ENCODE data around the gene ZNRF3. TPM values are rescaled to one million over a fixed set of nuclear protein-coding genes. Genes with fewer than 3 reads are reported as not detected.
A peak's percentile ranks its signal among the peaks of the same experiment; 100 is the strongest.
"Not testable (repeated sequence)": the region's sequence is repeated elsewhere in the genome, so short reads cannot be mapped to it uniquely, and the experiment has no call there.

ZNRF3 gene
- total RNA-seq, 1 experiment from 2014 or later = 2.6 TPM

DNA sequence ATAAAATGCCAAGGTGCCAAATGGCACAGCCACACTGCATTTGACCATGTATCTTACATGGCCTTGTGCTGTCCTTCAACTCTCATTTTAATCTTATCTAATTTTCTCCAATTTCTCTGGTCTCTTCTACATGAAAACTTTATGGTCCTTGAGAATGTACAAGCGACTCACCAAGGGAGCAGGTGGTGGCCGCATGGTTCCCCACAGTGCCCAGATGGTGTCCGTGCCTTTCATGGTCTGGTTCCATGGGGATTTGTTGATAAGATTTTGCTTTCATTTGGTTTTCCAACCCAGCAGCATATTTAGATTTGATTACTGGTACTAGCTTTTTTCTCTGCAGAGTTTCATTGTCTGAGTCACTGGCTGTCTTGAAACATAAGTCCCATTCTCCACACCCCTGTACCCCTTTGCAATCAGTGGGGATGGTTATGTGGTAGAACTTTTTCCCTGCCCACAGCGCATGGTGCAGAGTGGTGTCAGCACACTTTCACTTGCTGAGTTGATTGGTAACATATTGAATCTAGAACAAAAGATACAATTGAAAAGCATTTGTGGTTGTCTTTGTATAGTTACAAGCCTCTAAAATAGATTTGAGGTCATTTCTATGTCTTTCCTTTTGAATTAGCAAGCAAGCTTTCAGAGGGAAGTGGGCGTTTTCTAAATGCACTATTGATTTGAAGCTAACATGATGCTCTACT lies 24.1 kb downstream of the ZNRF3 start:
- peak; percentile 21 for DNase-seq (ENCODE audit: low spot score)

DNA sequence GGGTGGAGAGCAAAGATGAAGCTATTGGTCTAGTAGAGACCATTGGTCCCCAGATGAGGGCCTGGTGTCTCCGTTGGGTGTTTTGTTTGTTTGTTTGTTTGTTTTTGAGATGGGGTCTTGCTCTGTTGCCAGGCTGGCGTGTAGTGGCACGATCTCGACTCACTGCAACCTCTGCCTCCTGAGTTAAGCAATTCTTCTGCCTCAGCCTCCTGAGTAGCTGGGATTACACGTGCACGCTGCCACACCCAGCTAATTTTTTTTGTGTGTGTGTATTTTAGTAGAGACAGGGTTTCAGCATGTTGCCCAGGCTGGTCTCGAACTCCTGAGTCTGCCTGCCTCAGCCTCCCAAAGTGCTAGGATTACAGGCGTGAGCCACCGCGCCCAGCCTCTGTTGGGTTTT lies 25.4 kb downstream of the ZNRF3 start:
- not testable (repeated sequence) for DNase-seq (ENCODE audit: low spot score)

DNA sequence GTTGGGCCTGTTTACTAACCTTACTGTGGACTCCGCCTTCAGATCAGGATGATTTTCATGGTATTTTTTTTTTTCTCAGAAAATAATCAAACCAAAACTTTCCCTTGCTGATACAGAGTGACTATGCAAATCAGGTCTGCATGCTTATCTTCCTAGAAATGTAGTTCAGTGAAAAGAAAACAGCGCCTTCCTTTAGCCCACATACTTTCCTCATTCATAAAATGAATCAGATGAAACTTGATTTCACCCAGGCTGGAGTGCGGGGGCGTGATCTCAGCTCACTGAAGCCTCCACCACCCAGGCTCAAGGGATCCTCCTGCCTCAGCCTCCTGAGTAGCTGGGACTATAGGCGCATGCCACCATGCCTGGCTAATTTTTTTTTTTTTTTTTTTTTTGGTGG lies 26.0 kb downstream of the ZNRF3 start:
- no peak for DNase-seq (ENCODE audit: low spot score)

DNA sequence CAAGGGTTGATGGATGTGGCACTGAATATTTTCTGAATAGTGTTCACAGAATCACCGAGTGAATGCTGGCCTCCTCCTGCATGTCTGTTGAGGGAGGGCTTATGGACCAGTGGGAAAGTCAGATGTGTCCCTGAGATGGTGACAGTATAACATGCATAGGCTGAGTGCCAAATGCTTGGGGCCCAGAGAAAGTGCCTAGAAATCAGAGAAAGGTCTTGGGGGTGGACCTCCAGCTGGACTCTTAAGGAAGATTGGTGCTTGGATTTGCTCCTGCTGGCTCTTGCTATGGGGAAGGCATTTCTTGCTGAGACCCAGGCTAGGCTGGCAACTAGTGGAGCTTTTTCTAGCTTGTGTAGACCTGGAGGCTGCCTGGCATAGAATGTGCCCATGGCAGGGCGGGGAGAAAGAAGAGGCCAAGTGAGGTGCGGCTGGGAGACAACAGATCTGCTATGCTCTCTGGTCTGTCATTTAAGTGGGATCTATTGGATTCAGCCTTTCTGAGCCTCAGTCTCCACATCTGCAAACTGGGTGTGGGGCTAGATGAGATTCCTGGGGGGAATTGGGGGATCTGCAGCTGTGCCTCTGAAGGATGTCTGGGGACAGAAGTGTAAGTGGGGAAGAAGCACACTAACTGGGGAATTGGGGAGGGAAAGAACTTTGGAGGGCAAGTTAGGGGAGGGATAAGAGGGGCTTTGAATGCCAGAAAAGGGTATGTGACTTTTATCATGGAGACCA lies 27.4 kb downstream of the ZNRF3 start:
- DNase-seq (ENCODE audit: low spot score) = no peak

DNA sequence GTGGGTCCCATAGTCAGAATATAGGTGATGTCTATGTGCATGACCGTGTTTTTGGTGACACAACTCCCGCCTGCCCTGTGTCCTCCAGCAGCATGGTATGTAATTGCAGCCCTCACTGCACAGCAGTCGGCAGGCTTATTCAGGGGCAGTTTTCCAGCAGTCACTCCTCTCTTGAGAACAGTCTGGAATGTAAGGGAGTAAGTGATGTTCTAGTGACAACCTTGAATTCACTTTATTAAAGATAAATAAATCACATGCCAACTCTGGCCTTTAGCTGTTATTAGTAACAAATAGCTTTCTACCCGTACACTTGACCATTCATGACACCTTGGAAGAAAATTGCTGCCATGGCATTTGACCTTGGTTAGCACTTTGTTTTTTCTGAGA lies 27.9 kb downstream of the ZNRF3 start:
- no peak for DNase-seq (ENCODE audit: low spot score)

DNA sequence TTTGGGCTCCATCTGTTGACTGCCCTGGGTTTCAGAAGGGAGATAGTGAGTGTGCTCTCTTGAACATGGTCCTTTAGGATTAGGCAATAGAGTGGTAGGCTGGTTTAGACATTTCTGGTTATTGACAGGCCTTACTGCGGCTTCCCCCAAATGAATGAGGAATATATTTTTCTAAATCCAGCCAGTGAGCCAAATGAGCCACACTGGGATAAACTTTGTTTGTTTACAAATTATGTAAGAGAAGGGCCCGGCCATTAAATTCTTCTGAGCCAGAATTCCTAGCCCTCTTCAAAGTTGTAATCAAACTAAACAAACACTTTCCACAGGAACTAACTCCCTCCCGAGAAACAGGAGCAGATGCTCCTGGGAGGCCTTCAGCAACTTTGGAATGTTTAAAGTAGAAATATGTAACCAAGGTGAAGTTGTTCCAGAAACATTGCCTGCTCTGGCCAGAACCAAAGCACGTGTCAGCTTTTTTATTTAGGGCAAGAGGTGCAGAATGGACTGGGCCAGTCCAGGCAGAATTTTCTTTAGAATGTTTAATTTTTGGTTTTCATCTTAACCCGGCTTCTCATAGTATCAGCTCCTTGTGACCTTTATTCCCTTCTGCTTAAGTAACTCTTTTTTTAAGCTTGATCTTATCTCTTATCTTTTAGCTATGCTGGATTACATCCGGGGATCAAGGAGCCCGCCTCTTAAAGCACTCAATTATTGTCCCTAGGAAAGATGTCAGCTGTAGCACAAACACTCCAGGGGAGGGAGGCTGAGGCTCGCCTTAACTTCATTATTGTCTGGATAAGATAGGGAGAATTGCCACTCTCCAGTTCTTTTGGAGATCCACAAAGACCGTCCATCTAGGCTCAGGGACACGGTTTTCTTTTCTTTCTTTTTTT lies 28.7 kb downstream of the ZNRF3 start:
- DNase-seq (ENCODE audit: low spot score) = peak; percentile 41

DNA sequence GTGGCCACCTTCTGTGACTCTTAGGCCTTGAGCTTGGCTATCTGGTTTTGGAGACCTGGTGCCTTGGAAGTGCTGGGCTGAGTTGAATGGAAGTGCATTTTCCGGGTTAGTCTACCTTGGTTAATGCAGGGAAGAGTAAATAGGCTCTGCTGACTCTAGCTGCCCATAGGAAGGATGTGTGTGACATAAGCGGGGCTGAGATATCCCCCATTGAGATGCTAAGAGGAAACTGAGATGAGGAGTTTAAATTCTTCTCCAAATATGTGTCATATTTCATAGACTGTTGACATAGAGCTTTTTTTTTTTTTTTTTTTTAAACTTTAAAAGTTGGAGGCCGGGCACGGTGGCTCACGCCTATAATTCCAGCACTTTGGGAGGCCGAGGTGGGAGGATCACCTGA lies 30.8 kb downstream of the ZNRF3 start:
- no peak for DNase-seq (ENCODE audit: low spot score)

DNA sequence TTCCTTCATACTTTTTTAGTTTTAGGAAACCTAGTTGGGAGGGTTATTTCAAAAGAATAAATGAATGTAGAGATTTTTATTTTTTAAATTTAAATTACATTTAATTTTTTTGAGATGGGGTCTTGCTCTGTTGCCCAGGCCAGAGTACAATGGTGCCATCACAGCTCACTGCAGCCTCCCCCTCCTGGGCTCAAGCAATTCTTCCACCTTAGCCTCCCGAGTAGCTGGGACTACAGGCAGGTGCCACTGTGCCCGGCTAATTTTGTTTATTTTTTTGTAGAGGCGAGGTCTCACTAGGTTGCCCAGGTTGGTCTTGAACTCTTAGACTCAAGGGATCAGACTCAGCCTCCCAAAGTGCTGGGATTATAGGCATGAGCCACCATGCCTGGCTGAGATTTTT lies 32.6 kb downstream of the ZNRF3 start:
- no peak for DNase-seq (ENCODE audit: low spot score)

DNA sequence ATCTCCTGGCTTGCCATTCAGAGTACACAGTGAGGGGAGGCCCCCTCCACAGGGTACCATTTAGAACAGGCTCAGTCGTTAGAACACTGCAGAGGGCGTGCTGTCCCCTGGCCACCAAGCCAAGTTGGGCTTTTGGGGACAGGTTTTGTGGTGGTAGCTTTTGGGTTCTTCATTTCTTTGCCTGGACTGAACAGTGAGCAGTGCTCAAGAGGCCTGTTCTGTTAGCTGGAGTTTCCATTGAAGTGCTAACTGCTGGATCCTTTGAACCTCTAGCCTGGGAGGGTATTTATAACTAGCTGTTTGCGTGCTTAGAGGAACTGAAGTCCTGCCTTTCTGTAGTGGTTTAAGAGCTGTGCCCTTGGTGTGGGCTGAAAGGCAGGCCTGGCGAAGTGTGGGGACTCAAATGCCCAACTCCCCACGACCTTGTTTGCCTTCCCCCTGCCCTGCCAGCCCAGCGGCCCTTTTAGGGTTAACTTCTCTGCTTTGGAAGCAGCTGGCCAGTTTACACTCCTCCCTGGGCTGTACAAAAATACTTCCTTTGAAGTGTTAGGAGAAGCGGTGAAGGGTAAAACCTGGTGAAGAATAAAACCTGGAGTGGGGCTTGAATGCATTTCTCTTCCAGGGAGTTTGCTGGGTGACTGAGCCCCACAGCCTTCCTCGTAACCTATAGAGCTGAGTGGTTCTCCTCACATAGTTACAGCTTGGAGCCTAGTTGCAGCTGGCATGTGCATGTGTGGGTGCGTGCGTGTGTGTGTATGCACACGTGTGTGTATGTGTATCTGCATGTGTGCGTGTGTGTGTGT lies 34.6 kb downstream of the ZNRF3 start:
- DNase-seq (ENCODE audit: low spot score) = no peak

DNA sequence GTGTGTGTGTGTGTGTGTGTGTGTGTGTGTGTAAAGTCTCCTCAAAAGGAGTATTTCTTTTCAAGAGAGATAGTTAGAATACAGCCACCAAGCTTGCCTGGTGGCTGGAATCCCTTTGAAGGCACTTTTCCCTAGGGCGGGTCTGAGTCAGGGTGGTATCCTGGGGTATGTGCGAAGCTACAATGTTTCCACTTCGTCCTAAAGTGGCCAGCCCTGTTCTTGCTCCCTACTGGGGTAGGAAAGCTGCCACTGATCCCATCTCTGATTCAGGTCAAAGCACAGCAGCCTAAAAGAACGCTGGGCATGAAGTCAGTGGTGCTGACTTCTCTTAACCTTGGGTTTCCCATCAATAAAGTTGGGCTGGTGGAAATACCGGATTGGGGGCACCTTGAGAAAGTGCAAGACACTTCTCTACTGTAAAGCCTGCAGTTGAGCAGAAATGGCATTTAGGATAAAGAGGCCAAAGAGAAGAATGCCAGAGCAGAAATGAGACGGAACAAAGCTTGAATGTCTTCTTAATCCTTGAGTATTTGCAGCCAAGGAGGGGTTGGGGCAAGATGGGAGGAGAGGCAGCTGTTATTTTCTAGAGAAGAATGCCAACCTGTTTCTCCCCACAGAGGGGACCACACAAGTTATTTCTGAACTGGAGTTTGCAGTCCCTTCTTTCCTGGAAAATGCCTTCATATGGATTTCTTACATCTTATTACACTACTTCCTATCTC lies 35.3 kb downstream of the ZNRF3 start:
- no peak for DNase-seq (ENCODE audit: low spot score)

DNA sequence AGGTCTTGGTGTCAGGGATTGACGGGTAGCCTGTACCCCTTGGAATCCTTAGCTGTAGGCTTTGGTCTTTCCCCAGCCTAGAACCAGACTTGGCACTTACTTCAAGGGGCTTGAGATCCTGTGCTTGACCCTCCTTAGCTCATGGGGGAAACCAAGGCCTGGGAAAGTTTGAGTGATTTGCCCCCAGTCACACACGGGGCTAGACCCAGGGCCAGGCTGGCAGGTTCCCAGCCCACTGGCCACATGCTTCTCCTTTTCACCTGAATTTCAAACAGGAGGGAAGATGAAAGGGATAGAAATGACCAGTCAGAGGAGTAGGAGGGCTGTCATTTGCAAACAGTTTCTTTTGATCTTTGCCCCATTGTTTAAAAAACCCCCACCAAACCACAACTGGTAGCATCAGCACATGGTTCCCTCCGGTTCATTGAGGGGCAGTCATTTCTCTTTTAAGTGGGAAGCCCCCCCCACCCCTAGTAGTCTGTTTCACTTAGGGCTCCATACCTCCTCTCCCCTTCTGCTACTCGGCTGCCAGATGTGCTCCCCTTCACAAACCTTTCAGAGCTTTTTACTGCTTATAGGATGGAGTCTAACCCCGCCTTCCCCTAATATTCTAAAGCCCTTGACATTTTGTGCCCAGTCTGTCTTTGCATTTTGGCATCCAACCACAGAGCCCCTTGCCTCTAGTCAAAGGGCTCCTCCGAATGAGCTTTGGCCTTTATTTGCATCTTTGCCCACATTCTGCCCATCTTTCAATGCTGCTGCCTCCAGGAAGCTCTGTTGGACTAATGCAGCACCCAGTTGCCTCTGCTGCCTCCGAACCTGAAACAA lies 37.6 kb downstream of the ZNRF3 start:
- DNase-seq (ENCODE audit: low spot score) = no peak

DNA sequence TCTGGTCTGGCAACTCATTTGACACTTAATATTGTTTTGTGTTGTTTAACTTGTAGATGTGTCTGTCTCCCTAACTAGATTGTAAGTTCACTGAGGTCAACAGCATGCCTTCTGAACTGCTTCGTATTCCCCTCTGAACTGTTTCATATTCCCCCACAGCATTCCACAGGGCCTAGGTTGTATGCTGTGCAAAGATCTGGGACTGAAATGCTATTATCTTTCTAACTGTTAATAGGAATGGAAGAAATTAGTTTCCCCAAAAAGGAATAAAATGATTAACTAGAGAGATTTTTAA lies 38.2 kb downstream of the ZNRF3 start:
- no peak for DNase-seq (ENCODE audit: low spot score)

DNA sequence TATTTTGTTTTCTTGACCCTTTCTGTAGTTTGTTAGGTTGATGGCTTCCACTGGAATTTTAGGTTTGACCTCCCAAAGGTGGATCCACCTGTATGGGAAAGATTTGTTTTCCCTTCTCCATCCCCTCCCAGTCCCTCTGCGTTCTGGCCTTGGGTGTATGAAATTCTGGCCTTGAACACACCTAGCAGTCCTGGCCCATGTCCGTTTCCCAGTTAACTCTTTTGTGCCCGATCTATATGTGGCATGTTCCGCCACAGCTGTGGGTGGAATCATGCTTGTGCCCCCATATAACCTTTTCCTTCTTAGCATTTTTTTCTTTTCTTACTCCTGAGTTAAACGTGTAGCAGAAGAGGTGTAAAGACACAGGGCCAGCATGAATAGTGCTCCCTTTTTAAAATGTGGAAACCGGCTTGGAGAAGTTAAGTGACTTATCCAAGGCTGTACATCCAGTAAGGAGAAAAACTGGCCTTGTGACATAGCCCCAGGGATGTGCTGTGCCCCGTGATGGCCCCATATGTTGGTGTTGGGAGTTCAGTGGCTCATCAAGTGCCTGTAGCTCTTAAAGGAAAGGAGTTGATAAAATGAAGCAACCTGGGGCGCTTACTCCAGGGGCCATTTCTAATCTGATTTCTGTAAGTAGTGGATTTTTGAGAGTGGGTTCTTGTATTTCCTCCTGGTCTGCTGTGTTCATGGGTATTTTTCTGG lies 39.3 kb downstream of the ZNRF3 start:
- no peak for DNase-seq (ENCODE audit: low spot score)

DNA sequence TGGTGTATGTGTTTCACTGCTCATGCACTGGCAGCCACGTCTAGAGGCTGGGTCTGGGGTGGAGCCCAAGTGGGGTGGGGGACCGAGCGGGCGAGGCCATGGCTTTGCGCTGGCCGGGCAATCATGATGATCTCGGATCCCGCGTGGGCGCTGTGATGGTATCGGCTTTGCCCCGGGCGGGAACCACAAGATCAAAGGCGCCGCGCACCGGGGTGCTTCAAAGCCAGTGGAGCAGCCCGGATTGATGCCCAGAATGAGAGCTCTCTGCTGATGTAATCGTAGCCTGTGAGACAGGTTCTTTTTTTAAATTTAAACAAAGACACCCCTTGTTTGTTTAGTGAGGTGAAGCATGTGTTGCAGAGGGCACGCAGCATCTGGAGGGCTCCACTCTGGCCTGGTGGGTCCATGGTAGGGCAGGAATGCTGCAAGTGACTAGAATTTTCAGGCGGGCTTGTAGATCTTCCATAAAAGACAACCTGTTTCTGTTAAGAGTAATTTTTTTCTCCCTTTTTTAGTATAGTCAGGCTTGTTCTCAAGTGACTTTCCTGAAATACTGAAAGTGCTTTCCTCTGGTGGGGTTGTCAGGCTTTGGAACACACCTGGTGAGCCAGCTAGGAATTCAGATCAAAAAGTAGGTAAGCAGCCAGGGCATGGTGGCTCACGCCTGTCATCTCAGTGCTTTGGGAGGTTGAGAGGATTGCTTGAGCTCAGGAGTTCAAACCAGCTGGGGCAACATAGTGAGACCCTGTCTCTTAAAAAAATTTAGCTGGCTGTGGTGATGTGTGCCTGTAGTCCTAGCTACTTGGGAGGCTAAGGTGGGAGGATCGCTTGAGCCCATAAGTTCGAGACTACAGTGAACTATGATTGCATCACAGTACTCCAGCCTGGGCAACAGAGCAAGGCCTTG lies 40.7 kb downstream of the ZNRF3 start:
- DNase-seq (ENCODE audit: low spot score) = no peak

DNA sequence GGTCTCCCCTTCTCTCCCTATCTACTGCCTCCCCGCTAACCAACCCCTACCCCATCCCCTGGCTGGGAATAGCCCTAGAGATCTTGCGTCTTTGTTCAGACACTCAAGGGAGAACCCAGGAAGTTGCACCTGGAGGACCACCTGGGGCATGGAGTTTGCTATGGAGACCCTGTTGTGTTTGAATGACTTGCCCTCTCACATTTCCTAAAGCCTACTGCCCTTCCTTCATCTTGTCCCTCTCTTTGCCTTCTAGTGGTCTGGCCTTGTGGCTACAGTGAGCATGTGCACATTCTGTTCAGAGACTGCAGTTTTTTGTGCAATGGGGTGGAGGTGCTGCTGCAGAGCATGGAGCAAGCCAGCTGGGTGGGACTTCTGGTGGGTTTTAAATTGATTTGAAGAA lies 42.5 kb downstream of the ZNRF3 start:
- DNase-seq (ENCODE audit: low spot score) = no peak

DNA sequence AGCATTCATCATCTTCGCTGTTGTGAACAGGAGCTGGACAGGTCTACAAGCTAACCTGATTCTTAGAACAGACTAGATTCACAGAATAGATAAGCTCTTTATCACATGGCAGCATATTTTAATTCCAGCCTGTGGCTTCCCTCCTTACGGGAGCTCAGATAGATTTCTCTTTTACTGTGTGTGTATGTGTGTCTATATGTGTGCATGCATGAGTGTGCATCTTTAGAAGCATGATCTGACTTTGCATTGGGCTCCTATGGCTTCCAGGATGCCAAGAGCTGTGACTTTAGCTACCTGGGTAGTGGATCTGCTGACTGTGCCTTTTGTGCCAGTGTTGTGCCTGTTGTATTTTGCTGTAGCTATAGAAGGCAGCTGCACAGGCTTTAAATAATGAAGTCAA lies 44.3 kb downstream of the ZNRF3 start:
- DNase-seq (ENCODE audit: low spot score) = no peak

DNA sequence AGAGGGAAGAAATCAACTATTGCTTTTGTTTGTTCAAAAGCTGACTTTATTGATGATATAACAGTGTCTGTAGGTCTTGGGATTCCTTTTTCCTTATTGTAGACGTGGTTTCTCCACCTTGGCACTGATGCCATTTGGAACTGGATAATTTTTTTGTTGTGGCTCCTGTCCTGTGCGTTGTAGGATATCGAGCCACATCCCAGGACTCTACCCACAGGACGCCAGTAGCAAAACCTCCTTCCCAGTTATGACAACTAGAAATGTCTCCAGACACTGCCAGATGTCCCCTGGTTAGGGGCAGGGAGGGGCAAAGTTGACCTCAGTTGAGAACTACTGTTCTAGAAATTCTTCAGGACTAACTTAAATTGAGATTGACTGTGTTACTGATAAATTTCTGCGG lies 45.8 kb downstream of the ZNRF3 start:
- DNase-seq (ENCODE audit: low spot score) = no peak

DNA sequence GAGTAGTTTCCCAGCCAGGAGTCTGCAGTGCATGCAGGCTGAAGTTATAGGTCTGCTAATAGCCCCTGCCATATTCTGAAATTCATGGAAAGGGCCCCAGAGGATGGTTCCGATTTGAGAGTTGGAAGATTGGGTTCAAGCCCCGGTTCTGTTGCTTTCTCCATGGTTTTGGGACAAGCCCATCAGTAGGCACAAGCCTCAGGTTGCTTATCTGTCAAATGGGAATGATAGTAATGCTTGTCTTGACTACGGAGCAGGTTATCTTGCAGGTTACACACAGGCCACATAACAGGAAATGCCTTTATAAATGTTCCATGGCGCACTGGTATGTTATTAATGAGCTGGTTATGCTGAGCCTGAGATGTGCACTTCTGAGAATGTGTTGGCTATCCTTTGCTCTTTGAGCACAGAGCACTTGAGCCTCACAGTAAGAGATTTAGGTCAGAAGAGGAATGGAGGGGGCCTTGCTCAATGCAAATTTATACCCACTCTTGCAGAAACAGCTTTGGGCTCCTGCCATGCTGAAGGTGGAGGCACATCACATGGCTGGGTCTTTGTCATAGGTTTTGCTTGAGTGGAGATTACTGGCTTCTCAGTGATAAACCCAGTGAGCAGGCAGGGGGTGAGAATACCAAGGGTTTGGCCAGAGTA lies 47.1 kb downstream of the ZNRF3 start:
- DNase-seq (ENCODE audit: low spot score) = no peak
